Inferior parietal cortex (tissue), 1 donor: Measurements from ENCODE around the gene LMNA.
"Not testable (repeated sequence)": the region's sequence is repeated elsewhere in the genome, so short reads cannot be mapped to it uniquely, and the experiment has no call there.

Experiments used
- DNase-seq: peaks from one replicate; pipeline ENCODE4 v3.0.0-alpha.2; 2016; ENCODE audit errors: extremely low spot score

The LMNA gene

GRCh38 chr1:156104861-156105832 is 9.4 kb upstream of the LMNA start:
- no peak for DNase-seq

GRCh38 chr1:156106624-156107488 is 7.7 kb upstream of the LMNA start:
- DNase-seq: no peak

DNA sequence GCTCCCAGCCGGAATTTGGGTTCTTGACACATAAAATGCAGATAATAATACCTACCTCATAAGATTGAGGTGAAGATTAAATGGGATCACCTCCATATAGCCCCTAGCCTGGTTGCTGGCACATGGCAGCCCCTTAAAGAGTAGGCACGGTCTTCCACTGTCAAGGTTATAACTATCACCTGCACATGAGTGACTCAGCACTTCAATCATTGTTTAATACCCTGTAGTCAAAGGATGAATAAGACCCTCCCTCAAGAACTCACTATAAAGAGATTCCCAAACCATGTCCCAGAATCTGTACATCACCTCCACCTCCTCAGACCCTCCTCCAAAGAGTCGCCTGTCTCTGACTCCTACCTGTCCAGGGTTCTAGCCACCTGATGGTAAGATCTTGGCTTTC is 6.5 kb upstream of the LMNA start:
- DNase-seq: no peak

- no peak for DNase-seq
Observed at GRCh38 chr1:156108664-156109241, 5.8 kb upstream of the LMNA start.

DNA sequence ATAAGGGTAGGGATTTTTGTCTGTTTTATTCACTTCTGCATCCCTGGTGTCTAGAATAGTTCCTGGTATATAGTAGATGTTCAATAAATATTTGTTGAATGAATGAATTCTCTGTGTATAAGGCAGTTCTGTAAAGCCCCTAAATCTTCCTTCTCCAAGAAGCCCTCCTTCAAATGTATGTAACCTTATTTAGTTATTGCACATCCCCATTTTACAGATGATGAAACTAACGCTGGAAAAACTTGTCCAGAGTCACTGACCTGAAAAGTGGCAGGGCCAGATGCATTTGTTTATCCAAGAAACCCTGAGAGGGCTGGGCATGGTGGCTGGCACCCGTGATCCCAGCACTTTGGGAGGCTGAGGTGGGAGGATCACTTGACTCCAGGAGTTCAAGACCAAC is 4.3 kb upstream of the LMNA start:
- no peak for DNase-seq

- DNase-seq: no peak
Observed at GRCh38 chr1:156111355-156111962, 3.1 kb upstream of the LMNA start.

- no peak for DNase-seq
Observed at GRCh38 chr1:156112276-156113137, 2.0 kb upstream of the LMNA start.

DNA sequence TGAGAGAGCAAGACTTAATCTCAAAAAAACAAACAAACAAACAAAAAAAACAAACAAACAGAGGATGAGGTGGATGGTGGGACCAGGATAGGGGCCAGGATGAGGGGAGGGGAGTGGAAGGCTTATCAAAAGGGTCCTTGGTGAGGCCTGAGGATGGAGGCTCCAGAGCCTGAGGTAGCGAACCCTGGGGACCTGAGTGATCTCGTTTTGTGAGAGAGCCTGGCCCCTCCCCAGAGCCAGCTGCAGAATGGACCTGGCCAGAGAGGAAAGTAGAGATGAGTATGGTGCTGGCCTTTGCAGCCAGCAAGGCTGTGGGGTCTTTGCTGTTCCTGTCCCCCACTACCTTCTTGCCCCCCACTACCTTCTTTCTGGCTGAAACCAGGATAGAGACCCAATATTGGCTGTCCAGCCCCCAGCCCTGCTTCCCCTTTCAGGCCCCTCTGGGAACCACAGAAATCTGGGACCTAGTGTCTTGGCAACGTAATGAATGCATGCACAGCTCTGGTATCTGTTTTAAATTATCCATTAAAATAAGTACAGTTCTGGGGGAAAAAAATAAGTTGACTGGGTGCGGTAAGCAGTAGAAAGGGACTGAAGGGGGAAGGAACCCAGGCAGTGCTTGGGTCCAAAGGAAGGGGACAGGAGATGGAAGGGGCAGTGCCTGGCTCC is 1.1 kb upstream of the LMNA start:
- no peak for DNase-seq

DNA sequence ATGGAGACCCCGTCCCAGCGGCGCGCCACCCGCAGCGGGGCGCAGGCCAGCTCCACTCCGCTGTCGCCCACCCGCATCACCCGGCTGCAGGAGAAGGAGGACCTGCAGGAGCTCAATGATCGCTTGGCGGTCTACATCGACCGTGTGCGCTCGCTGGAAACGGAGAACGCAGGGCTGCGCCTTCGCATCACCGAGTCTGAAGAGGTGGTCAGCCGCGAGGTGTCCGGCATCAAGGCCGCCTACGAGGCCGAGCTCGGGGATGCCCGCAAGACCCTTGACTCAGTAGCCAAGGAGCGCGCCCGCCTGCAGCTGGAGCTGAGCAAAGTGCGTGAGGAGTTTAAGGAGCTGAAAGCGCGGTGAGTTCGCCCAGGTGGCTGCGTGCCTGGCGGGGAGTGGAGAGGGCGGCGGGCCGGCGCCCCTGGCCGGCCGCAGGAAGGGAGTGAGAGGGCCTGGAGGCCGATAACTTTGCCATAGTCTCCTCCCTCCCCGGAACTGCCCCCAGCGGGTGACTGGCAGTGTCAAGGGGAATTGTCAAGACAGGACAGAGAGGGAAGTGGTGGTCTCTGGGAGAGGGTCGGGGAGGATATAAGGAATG is 505 bp downstream of the LMNA start:
- DNase-seq: no peak

DNA sequence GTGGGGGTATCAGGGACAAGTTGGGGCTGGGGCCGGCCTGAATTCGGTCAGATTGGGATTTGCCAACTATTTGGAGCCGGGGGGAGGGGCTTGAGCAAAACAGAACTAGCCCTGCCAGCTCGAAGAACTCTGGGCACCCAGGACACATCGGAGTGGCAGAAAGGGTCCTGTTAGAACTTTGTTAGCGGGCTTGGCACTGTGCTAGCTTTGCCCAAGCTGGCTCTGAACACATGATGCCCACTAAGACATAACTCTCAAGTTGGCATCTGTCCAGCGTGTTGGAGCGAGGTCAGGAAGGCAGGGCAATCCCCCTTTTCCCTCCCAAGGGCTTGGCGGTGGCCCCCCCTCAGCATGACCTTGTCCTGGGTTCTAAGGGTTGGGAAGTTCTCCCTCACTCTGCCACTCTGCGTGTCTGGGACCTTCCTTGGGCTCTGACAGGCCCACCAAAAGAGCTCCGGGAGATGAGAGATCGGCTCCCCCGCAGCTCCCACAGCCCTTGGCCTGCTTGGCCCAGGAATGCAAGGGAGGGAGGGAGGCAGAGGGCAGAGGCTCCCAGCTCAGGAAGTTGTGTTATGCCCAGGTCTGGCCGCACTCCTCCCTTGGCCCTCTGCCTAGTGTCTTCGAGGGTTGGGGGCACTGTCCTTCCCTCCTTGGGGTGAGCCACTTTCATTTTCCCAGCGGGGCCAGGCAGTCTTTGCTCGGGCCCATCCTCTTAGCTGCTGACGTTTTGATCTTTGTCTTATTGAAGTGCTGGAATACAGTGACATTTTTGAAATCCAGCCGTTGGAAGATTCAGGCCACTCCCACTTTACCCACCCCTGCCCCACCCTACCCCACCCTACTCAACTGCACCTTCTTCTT is 1.2 kb downstream of the LMNA start:
- no peak for DNase-seq

DNA sequence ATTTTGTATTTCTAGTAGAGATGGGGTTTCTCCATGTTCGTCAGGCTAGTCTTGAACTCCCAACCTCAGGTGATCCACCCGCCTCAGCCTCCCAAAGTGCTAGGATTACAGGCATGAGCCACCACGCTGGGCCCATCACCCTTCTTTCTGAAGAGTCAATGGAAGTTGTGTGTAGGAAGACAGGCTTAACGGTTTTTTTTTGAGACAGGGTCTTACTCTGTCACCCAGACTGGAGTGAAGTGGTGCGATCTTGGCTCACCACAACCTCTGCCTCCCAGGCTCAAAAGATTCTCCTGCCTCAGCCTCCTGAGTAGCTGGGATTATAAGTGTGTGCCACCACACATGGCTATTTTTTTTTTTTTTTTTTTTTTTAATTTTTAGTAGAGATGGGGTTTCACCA is 2.2 kb downstream of the LMNA start:
- DNase-seq: not testable (repeated sequence)

DNA sequence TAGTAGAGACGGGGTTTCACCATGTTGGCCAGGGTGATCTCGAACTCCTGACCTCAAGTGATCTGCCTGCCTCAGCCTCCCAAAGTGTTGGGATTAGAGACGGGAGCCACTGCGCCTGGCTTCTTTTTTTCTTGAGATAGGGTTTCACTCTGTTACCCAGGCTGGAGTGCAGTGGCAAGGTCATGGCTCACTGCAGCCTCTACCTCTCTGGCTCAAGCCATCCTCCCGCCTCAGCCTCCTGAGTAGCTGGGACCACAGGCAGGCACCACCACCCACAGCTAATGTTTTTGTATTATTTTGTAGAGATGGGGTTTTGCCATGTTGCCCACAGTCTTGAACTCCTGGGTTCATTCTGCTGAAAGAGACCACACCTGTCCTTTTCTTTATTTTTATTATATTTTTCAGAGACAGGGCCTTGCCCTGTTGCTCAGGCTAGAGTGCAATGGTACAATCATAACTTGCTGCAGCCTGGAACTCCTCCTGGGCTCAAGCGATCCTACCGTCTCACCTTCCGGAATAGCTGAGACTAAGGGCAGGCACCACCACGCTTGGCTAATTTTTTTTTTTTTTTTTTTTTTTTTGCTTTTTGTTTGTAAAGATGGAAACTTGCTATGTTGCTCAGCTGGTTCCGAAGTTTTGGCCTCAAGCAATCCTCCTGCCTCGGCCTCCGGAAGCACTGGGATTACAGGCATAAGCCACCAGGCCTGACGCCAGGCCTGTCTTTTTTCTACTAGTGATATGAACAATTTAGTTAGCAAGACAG is 3.1 kb downstream of the LMNA start:
- no peak for DNase-seq

DNA sequence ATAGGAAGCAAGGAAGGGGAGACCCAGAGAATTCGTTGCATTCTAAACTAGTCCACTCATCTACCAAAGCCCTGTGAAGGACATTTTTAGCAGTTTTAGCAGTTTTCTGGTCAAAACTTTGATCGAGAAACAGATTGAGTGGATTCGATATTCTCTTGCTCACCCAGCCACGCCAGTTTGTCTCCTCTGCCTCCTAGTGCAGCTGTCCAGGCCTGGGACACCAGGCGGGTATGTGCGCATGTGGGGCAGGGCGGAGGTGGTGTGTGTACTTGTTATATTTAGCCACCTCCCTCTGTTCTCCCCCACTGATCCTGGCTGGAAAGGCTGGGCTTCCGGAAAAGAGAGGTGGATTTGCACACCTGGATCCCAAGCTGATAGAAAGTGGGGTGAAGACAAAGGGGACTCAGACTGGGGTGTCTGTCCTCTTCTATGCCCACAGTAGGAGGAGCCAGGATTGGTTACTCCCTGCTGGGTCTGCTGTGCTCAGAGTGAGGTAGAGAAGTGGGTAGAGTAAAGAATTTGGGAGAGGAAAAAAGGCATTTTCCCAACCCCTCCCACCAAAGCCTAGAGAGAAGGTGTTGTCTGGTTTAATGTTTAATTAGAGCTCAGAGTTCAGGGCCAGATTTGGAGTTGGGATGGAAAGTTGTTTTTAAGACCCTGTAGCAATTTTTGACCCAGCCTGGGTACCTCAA is 3.8 kb downstream of the LMNA start:
- DNase-seq: no peak

- no peak for DNase-seq
Observed at GRCh38 chr1:156119503-156120209, 5.1 kb downstream of the LMNA start.

- DNase-seq: no peak
Observed at GRCh38 chr1:156120318-156120717, 5.8 kb downstream of the LMNA start.

DNA sequence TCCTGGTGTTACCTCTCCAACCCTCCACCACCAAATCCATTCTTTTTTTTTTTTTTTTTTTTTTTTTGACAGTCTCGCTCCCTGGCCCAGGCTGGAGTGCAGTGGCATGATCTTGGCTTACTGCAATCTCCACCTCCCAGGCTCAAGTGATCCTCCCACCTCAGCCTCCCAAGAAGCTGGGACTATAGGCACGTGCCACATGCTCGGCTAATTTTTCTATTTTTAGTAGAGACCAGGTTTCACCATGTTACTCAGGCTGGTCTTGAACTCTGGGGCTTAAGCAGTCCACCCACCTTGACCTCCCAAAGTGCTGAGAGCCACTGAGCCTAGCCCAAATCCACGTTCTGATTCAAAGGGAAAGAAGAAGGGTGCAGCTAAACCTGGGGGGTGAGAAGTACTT is 6.5 kb downstream of the LMNA start:
- not testable (repeated sequence) for DNase-seq

GRCh38 chr1:156121457-156121856 is 6.9 kb downstream of the LMNA start:
- DNase-seq: no peak
